GM12874 (cell line): ENCODE data around the gene CDC5L.

Experiments used
- TF ChIP-seq, protein P1 (sequence below): IDR thresholded peaks from 2 replicates; pipeline ENCODE4 v1.5.1; 2011; ENCODE audit warnings: low read depth, mild to moderate bottlenecking, control low read depth, low read length, moderate library complexity; ENCODE audit not compliant: insufficient read depth

The CDC5L gene

DNA sequence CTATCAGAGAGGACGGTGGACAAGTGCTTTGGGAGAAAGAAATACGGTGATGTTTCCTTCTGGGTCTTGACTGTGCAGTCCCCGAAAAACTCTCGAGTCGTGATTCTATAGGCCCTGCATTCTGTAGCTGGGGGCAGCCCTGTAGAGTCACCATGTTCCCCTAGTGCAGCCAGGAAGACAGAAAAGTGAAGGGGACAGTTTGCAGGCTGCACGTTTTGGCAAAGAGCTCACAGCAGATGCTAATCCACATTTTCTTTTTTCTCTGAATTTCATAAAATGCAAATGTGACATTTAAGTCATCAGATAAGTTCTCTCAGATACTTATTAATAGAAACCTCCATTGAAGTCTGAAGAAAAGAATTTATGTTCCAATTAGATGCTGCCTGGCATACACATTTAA is 25.6 kb upstream of the CDC5L start:
- TF ChIP-seq, protein P1, sequence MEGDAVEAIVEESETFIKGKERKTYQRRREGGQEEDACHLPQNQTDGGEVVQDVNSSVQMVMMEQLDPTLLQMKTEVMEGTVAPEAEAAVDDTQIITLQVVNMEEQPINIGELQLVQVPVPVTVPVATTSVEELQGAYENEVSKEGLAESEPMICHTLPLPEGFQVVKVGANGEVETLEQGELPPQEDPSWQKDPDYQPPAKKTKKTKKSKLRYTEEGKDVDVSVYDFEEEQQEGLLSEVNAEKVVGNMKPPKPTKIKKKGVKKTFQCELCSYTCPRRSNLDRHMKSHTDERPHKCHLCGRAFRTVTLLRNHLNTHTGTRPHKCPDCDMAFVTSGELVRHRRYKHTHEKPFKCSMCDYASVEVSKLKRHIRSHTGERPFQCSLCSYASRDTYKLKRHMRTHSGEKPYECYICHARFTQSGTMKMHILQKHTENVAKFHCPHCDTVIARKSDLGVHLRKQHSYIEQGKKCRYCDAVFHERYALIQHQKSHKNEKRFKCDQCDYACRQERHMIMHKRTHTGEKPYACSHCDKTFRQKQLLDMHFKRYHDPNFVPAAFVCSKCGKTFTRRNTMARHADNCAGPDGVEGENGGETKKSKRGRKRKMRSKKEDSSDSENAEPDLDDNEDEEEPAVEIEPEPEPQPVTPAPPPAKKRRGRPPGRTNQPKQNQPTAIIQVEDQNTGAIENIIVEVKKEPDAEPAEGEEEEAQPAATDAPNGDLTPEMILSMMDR, result no peak

DNA sequence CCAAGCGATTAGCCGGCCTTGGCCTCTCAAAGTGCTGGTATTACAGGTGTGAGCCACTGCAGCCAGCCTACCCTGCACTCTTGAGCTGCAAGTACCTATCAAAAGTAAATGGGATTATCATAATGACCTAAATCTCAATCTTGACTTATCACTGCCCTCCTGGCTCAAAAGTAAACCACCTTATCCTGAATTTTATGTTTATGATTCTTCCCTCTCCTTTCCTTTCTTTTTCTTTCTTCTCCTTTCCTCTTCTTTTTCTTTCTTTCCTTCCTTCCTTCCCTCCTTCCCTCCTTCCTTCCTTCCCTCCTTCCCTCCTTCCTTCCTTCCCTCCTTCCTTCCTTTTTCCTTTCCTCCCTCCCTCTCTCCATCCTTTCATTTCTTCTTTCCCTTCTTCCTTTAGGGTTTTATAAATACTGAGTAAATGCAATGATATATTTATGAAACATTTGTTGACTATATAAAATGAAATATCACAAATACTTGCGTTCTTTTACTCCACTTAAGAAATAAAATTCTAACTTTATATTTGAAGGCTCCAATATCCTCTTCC is 24.1 kb upstream of the CDC5L start:
- TF ChIP-seq, protein P1, result no peak

DNA sequence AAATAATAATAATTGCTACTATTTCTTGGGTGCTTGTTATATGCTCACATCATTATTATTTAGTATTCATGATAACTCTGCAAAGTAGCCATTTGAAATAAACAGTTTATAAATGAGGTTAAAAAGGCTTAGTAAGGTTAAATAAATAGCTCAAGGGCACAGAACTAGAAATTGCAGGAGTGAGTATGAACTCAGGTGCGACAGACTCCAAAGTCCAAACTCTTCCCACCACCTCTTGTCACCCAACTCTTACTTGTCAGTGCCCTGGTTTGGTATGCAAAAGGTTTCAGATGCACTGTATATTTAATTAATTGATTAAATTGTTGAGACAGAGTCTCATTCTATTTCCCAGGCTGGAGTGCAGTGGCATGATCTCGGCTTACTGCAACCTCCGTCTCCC is 20.7 kb upstream of the CDC5L start:
- TF ChIP-seq, protein P1, result no peak

DNA sequence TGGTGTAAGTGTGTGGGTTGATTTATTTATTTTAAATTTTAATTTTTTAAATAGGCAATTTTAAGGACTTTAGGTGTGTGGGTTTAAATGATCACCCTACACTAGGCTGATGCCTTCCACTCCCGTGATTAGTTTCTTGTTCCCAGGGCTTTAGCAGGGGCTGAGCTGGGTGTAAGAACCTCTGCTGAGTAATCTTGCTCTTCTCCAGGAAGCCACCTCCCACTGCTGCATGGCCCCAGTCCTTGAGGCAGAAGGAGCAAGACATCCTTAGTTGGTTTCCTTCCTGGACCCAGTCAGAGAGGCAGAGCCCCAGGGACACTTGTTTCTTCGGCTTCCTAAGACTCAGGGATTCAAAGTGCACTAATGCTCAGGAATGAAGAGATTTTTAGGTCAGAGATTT is 19.8 kb upstream of the CDC5L start:
- TF ChIP-seq, protein P1, result no peak

DNA sequence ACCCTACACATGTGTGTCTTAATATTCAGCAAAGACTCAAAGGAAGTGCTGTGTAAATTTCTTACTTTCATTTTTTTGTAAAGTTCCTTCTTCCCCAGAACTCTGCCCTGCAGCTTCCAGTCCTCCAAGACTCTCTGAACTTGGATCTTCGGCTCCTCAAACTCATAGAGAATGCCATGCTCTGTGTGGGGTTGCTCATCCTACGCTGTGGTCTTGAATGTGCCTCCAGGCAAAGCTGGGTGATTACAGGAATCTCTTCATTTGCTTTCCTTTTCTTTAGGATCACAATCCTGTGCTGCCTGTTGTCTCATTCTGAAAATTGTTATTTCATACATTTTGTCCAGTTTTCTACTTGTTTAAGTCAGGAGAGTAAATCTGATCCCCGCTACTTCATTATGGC is 14.5 kb upstream of the CDC5L start:
- TF ChIP-seq, protein P1, result no peak

DNA sequence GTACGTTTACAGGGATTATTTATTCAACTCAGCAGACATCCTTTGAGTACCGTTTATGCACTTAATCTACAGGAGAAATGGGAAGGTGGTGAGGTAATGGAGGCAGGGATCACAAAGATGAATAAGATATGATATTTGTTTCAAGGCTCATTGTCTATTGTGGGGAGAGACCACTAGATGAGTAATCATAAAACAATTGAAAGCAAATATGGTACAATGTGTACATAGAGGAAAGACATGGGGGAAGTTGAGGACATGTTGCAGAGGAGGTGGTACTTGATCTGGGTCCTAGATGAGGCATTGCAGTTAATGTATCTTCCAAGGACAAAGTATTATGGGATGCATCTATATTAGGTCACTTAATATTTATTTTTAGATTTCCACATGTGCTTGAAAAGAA is 13.7 kb upstream of the CDC5L start:
- TF ChIP-seq, protein P1, result no peak

DNA sequence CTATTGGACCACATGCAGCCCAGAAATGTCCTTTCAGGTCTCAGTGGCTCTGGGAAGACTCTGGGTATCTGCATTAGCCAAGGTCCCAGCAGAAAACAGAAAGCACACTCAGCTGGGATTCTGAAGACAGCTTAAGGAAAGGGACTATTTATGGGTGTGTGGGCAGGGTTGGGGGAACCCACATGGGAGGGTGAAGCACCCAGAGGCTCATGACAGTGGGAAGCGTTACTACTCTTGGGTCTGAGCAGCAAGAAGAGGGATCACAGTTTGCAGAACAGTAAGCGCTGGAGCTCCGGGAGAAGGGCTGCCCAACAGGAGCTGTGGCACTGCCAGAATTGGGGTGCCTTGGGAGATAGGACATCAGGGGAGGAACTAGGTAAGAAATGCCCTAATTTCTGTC is 12.4 kb upstream of the CDC5L start:
- TF ChIP-seq, protein P1, result no peak
